Vagina (tissue), 2 donors: ENCODE data around the gene MPZL3. TPM values are rescaled to one million over a fixed set of nuclear protein-coding genes. Genes with fewer than 3 reads are reported as not detected.
A peak's percentile ranks its signal among the peaks of the same experiment; 100 is the strongest.
"Not testable (repeated sequence)": the region's sequence is repeated elsewhere in the genome, so short reads cannot be mapped to it uniquely, and the experiment has no call there.

Source experiments
- DNase-seq, 2 donors: peaks; one replicate each; pipeline ENCODE4 v3.0.0-alpha.2; 2017; ENCODE audit errors: extremely low spot score in 2 of 2
- H3K27ac ChIP-seq: fragments of 200-600 bp; sonication (generic); one replicate; pipeline ENCODE4 v1.5.1; 2019
- H3K27me3 ChIP-seq: fragments of 200-600 bp; sonication (generic); one replicate; pipeline ENCODE4 v1.5.1; 2019
- H3K36me3 ChIP-seq, 2 donors: fragments of 200-600 bp; sonication (generic); one replicate each; pipeline ENCODE4 v1.5.1; 2017 to 2019
- H3K4me1 ChIP-seq: fragments of 200-600 bp; sonication (generic); one replicate; pipeline ENCODE4 v1.5.1; 2019
- H3K4me3 ChIP-seq, 2 donors: fragments of 200-600 bp; sonication (generic); 1 replicate in 1 of 2; 2 replicates in 1 of 2; pipeline ENCODE4 v1.5.1; 2016 to 2019
- H3K9me3 ChIP-seq: fragments of 200-600 bp; sonication (generic); one replicate; pipeline ENCODE4 v1.5.1; 2019
- CTCF ChIP-seq, 3 experiments: fragments of 450-650 bp in 2 of 3; fragments of 200-600 bp in 1 of 3; sonication (generic) in 1 of 3; IDR thresholded peaks; one replicate each; pipeline ENCODE4 v1.5.1; 2017 to 2019; ENCODE audit warnings: antibody characterized with exemption in 3 of 3, mild to moderate bottlenecking in 2 of 3, moderate library complexity in 2 of 3
- POLR2A ChIP-seq, 2 donors: fragments of 450-650 bp; IDR thresholded peaks; one replicate each; pipeline ENCODE4 v1.6.1; 2017; ENCODE audit warnings: antibody characterized with exemption in 2 of 2, mild to moderate bottlenecking in 2 of 2, moderate library complexity in 2 of 2
- POLR2AphosphoS5 ChIP-seq, 2 donors: sonication (generic); formaldehyde crosslinking; IDR thresholded peaks; one replicate each; pipeline ENCODE4 v1.9.0; 2017; ENCODE audit warnings: antibody characterized with exemption in 2 of 2, mild to moderate bottlenecking in 2 of 2, low read depth in 1 of 2; ENCODE audit not compliant: insufficient read depth in 1 of 2
- intact Hi-C: fragments of 100-400 bp; cut with DNase I; formaldehyde crosslinking; loops from one replicate; pipeline ENCODE4 v1.15.1; 2023
- small RNA-seq: library from RNA; depleted of rRNA; stranded (forward); fragments of <200 nt; gene quantifications from one replicate; pipeline ENCODE3, GENCODE V24; 2016
- total RNA-seq: library from RNA; depleted of rRNA; stranded (reverse); fragments of >200 nt; gene quantifications from one replicate; pipeline ENCODE4 v1.2.3, GENCODE V29; 2016

The MPZL3 gene
- total RNA-seq, 1 donor from 2014 or later = 9.1 TPM

- Histone ChIP-seq H3K4me3 (no peak overlapping the region), H3K27ac (no peak overlapping the region), H3K27me3 (no peaks in the 10 kb centered on the region), H3K36me3 (no peaks in the 10 kb centered on the region), H3K4me1 (peaks cover 10% of the 10 kb centered on the region), H3K9me3 (no peaks in the 10 kb centered on the region)
- intact Hi-C loops = no loop called here
- TF ChIP-seq POLR2A (IDR thresholded peaks at IDR 0.05) = no peak
- TF ChIP-seq POLR2AphosphoS5 (IDR thresholded peaks at IDR 0.05; ENCODE audit: insufficient read depth in 1 of 2, low read depth in 1 of 2) = no peak
- no peak for TF ChIP-seq CTCF (IDR thresholded peaks at IDR 0.05)
- DNase-seq = no peak
Observed at GRCh38 chr11:118184784-118185579, 67.2 kb downstream of the MPZL3 start.

- intact Hi-C loops, H3K4me3 ChIP-seq, H3K27me3 ChIP-seq, H3K27ac ChIP-seq, H3K36me3 ChIP-seq, H3K9me3 ChIP-seq, DNase-seq: not testable (repeated sequence)
- H3K4me1 ChIP-seq = peaks cover 14% of the 10 kb centered on the region
Observed at GRCh38 chr11:118183691-118184090, 68.5 kb downstream of the MPZL3 start.

GRCh38 chr11:118180300-118180703, 71.9 kb downstream of the MPZL3 start:
- Histone ChIP-seq H3K36me3 (no peaks in the 10 kb centered on the region), H3K9me3 (no peaks in the 10 kb centered on the region), H3K27me3 (no peaks in the 10 kb centered on the region), H3K27ac (no peak overlapping the region), H3K4me3 (peak overlapping the region in 1 of 2 donors; percentile 6), H3K4me1 (peaks cover 23% of the 10 kb centered on the region)
- TF ChIP-seq POLR2AphosphoS5 (IDR thresholded peaks at IDR 0.05; ENCODE audit: insufficient read depth in 1 of 2, low read depth in 1 of 2) = no peak
- TF ChIP-seq POLR2A (IDR thresholded peaks at IDR 0.05) = no peak
- TF ChIP-seq CTCF (IDR thresholded peaks at IDR 0.05) = no peak
- no peak for DNase-seq
- intact Hi-C loops = no loop called here

- DNase-seq = no peak
- H3K4me1 ChIP-seq = peaks cover 25% of the 10 kb centered on the region
- intact Hi-C loops = no loop called here
- H3K27ac ChIP-seq = no peak overlapping the region
- no peaks in the 10 kb centered on the region for H3K36me3 ChIP-seq
- peak overlapping the region in 1 of 2 donors; percentile 33 for H3K4me3 ChIP-seq
- TF ChIP-seq POLR2AphosphoS5 (IDR thresholded peaks at IDR 0.05; ENCODE audit: insufficient read depth in 1 of 2, low read depth in 1 of 2) (no peak), CTCF (IDR thresholded peaks at IDR 0.05) (no peak), POLR2A (IDR thresholded peaks at IDR 0.05) (no peak)
- H3K27me3 ChIP-seq = no peaks in the 10 kb centered on the region
- no peaks in the 10 kb centered on the region for H3K9me3 ChIP-seq
Observed at GRCh38 chr11:118176778-118177134, 75.4 kb downstream of the MPZL3 start.

Small RNAs within 50 kb of the gene (small RNA-seq; reads per million reads assigned to genes)
- not detected for gene HSPE1P18

Other genes starting within 250 kb of the MPZL3 start
- 20.9 TPM for gene TMPRSS4, start 175.3 kb downstream of the MPZL3 start, total RNA-seq
- gene SMIM35, start 165.4 kb downstream of the MPZL3 start, total RNA-seq = not detected
- gene SCN4B, start 99.5 kb downstream of the MPZL3 start, total RNA-seq = 0.98 TPM
- gene SCN2B, start 75.7 kb downstream of the MPZL3 start, total RNA-seq = 0.49 TPM
- gene JAML, start 27.4 kb downstream of the MPZL3 start, total RNA-seq = 17.2 TPM
- 165 TPM for gene MPZL2, start 11.9 kb upstream of the MPZL3 start, total RNA-seq
- 6.9 TPM for gene CD3E, start 52.4 kb upstream of the MPZL3 start, total RNA-seq
- 13.8 TPM for gene CD3D, start 90.3 kb upstream of the MPZL3 start, total RNA-seq
- gene CD3G, start 92.0 kb upstream of the MPZL3 start, total RNA-seq = 2.2 TPM
- 31.9 TPM for gene UBE4A, start 107.2 kb upstream of the MPZL3 start, total RNA-seq
- gene ATP5MG, start 149.2 kb upstream of the MPZL3 start, total RNA-seq = 169 TPM
- 72.7 TPM for gene KMT2A, start 184.1 kb upstream of the MPZL3 start, total RNA-seq